HG03558 (cell line): ENCODE data around the gene TMEM26.

Experiments
- ATAC-seq: cut with Tn5 transposase; IDR thresholded peaks from one replicate; pipeline ENCODE4 v1.9.1; 2021; ENCODE audit warnings: moderate number of reproducible peaks; ENCODE audit not compliant: unreplicated experiment; ENCODE audit errors: extremely low read depth

TMEM26 gene

GRCh38 chr10:61452655-61453641 is at the start of gene TMEM26:
Gene TMEM26 (minus strand): TSS chr10:61453381. CDS start chr10:61453081, 300 bp downstream.
- no peak for ATAC-seq

- ATAC-seq, result no peak
Observed at GRCh38 chr10:61500460-61500859, 47.3 kb upstream of the TMEM26 start.

- no peak for ATAC-seq
Observed at GRCh38 chr10:61492364-61492995, 39.3 kb upstream of the TMEM26 start.

- no peak for ATAC-seq
Observed at GRCh38 chr10:61487506-61487905, 34.3 kb upstream of the TMEM26 start.

GRCh38 chr10:61486738-61487396 is 33.7 kb upstream of the TMEM26 start:
- ATAC-seq, result no peak

GRCh38 chr10:61486251-61486650 is 33.1 kb upstream of the TMEM26 start:
- ATAC-seq, result no peak

GRCh38 chr10:61481597-61481996 is 28.4 kb upstream of the TMEM26 start:
- no peak for ATAC-seq

GRCh38 chr10:61480208-61480607 is 27.0 kb upstream of the TMEM26 start:
- ATAC-seq, result no peak

GRCh38 chr10:61478621-61479312 is 25.6 kb upstream of the TMEM26 start:
- no peak for ATAC-seq

GRCh38 chr10:61477451-61477850 is 24.3 kb upstream of the TMEM26 start:
- no peak for ATAC-seq

- ATAC-seq, result no peak
Observed at GRCh38 chr10:61476529-61476928, 23.3 kb upstream of the TMEM26 start.

- no peak for ATAC-seq
Observed at GRCh38 chr10:61475449-61475873, 22.3 kb upstream of the TMEM26 start.

- ATAC-seq, result no peak
Observed at GRCh38 chr10:61472090-61472674, 19.0 kb upstream of the TMEM26 start.

GRCh38 chr10:61471491-61471890 is 18.3 kb upstream of the TMEM26 start:
- no peak for ATAC-seq

- no peak for ATAC-seq
Observed at GRCh38 chr10:61470740-61471139, 17.6 kb upstream of the TMEM26 start.

GRCh38 chr10:61465901-61466632 is 12.9 kb upstream of the TMEM26 start:
- no peak for ATAC-seq

GRCh38 chr10:61465171-61465496 is 12.0 kb upstream of the TMEM26 start:
- no peak for ATAC-seq

GRCh38 chr10:61464461-61465170 is 11.4 kb upstream of the TMEM26 start:
- ATAC-seq, result no peak
